SKM-1 treated with dmso at 0.1 percent for 144 hours (cell line): ENCODE measurements around the gene ENAM.

Source experiments
- DNase-seq: peaks from one replicate; lab custom pipeline; 2025; ENCODE audit not compliant: unreplicated experiment; lab: John Stamatoyannopoulos, UW

Gene ENAM, protein sequence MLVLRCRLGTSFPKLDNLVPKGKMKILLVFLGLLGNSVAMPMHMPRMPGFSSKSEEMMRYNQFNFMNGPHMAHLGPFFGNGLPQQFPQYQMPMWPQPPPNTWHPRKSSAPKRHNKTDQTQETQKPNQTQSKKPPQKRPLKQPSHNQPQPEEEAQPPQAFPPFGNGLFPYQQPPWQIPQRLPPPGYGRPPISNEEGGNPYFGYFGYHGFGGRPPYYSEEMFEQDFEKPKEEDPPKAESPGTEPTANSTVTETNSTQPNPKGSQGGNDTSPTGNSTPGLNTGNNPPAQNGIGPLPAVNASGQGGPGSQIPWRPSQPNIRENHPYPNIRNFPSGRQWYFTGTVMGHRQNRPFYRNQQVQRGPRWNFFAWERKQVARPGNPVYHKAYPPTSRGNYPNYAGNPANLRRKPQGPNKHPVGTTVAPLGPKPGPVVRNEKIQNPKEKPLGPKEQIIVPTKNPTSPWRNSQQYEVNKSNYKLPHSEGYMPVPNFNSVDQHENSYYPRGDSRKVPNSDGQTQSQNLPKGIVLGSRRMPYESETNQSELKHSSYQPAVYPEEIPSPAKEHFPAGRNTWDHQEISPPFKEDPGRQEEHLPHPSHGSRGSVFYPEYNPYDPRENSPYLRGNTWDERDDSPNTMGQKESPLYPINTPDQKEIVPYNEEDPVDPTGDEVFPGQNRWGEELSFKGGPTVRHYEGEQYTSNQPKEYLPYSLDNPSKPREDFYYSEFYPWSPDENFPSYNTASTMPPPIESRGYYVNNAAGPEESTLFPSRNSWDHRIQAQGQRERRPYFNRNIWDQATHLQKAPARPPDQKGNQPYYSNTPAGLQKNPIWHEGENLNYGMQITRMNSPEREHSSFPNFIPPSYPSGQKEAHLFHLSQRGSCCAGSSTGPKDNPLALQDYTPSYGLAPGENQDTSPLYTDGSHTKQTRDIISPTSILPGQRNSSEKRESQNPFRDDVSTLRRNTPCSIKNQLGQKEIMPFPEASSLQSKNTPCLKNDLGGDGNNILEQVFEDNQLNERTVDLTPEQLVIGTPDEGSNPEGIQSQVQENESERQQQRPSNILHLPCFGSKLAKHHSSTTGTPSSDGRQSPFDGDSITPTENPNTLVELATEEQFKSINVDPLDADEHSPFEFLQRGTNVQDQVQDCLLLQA

DNA sequence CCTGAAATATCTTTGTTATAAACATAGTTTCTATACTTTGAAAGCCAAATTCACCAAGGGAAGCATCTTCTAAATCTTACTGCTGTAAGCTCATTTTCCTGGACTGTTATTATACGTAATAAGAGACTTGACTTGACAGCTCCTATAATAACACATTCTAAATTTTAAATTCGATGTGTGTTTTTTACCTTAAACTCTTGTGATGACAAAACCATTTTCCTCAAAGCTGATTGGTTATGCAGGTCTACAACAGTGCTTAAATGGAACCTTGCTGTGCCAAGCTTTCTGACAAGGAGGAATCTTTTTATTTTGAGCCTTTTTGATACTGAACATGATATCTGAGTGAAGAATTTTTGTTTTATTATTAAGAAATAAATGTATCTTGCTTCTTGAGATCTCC lies at the start of gene ENAM:
Gene ENAM, plus strand, starts transcription at position 301 of the 400 bp plus-strand sequence. CDS start 757 bp downstream, outside the sequence.
- DNase-seq: no peak

DNA sequence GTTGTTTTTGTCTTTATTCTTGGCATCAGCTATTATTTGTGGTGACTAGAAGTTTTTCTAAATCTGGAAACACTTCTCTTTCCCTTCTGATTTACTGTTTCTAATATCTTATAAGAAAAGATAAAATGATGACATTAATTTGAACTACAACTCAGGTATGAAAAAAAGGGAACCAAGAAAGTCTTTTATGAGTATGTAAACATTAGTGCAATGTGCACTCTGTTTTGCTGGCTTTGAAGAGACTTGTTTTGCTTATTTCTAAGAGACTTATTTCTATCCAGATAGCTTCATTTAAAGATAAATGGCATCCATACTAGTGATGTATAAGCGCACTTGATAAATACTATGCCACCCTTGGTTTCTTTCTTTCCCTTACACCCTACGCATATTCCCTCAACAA lies 46.6 kb upstream of the ENAM start:
- DNase-seq: no peak

GRCh38 chr4:70583952-70584834 lies 44.4 kb upstream of the ENAM start:
- no peak for DNase-seq

- DNase-seq: no peak
Measured at GRCh38 chr4:70586841-70587240, 41.7 kb upstream of the ENAM start.

- no peak for DNase-seq
Measured at GRCh38 chr4:70589785-70590184, 38.8 kb upstream of the ENAM start.

GRCh38 chr4:70591955-70592582 lies 36.5 kb upstream of the ENAM start, which contains the start of gene AMBN:
AMBN (plus strand) TSS chr4:70592256; CDS start chr4:70592359, 103 bp downstream.
- DNase-seq: no peak

DNA sequence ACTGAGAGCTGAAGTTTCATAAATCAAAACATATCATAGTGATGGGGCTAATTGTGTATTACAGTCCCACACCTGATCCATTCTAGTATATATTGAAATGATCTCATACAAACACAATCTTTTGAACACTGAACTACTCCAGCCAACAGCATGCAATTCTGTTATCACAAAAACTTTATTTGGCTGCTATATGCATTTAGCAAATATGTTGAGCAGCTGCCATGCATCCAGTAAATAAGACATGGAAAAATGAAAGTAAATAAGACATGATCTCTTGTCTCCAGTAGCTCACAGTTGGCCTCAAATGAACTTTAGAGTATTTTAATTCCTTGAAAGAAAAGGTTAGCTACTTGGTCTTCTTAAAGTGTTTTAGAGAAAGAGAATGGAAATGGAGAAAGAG lies 34.3 kb upstream of the ENAM start:
- DNase-seq: no peak

- no peak for DNase-seq
Measured at GRCh38 chr4:70600305-70600704, 28.2 kb upstream of the ENAM start.

DNA sequence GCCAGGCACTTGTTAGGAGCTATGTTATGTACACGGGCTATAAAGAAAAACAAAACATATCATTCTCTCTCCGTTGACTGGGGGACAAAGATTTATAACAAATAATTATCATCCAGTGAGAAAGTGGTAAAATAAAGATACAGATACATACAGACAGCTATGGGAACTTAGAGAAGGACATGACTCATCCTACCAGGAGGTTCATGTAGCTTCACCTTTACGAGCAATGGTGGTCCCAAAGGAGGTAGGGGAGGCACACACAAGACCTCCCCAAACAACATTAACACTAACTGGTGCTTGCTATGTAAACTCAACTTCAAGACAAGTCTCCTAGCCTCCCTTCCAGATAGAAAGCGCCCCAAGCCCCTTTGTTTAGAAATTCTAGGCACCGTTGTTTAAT lies 27.6 kb upstream of the ENAM start:
- DNase-seq: no peak

DNA sequence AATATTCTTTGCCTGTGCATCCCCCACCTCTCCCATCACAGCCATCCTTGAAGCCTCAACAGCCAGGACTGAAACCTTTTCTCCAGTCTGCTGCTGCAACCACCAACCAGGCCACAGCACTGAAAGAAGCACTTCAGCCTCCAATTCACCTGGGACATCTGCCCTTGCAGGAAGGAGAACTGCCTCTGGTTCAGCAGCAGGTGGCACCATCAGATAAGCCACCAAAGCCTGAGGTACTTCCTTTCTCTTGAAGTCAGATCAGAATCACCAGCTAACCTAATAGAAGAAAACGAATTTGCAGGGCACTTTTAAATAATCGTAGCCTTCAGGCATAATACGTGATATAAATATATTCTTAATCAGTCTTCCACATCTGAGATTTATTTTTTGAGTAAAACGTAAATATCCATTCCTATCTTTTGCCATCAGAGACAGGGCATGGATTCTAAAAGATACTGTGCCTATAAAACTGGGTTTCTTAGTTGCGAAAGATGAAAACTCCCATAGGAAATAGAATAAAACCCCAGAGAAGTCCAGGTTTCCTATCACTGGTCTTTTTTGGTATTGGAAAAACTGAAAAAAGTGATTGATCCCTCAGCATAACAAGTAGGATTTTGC lies 27.0 kb upstream of the ENAM start:
- peak; percentile 74 for DNase-seq

DNA sequence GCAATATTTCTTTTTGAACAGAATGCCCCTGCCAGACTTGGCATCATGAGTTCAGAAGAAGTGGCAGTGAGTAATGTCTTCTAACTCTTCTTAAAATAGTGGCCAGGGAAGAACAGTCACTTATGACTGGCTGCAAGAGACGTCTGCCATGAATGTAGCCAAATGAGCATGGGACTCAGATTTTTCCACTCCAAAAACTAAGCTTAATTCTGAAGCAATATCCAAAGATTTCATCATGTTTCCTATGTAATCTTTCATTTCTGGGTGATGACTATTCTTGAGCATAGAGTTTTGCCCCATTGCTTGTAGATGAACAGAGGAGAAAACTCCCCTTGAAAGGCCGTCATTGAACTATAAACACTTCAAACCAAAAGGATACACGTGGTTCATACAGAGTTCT lies 24.7 kb upstream of the ENAM start:
- no peak for DNase-seq

DNA sequence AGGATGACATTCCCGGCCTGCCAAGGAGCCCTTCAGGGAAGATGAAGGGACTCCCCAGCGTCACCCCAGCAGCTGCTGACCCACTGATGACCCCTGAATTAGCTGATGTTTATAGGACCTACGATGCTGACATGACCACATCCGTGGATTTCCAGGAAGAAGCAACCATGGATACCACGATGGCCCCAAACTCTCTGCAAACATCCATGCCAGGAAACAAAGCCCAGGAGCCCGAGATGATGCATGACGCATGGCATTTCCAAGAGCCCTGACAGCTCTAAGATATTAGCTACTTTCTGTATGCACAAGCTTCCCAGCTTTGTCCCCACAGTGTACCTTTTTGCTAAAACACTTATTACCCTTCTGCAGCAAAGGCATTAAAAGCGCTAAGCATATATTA lies 22.1 kb upstream of the ENAM start:
- DNase-seq: no peak

GRCh38 chr4:70607334-70607853 lies 21.1 kb upstream of the ENAM start:
- DNase-seq: no peak

- no peak for DNase-seq
Measured at GRCh38 chr4:70608324-70608723, 20.2 kb upstream of the ENAM start.

DNA sequence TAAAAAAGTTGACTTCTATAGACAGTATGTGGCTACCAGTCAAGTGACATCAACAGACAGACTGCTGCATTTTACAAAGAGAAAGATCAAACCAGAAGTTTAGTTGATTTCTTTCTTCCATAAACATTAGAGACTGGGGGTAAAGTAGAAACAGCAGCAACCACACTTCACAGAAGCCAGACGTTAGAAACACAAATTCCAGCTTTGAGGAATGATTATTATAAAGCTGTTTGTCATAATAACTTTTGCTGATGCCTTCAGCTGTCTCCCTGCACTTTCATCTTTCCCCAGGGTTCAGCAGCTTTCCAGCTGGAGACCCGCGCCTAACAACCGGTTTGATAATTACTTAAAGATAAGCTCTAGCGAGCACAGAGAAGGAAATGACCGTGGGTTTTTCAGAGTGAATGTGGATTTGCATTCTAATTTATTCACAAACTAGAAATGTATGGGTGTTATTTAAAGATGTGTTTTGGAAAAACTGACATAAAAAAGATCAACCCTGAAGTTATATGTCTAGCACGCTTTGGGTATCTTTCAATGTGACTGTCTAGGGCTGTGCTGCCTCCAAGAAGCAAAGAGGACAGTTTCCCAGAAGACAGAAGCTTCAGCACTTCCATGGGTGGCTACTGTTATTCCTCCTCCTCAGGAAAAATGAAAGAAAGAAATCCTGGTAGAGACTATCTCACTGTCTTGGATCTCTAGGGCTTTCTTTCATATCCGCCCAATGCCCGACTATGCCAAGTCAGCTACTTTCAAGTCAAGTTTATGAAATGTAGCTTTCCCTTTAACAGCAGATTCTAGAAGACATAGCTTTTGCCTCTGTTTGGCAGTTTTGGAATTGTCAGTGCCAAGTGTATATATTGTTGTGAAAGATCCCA lies 15.0 kb upstream of the ENAM start:
- no peak for DNase-seq

GRCh38 chr4:70614184-70614555 lies 14.4 kb upstream of the ENAM start:
- no peak for DNase-seq

GRCh38 chr4:70619288-70619687 lies 9.3 kb upstream of the ENAM start:
- DNase-seq: no peak

DNA sequence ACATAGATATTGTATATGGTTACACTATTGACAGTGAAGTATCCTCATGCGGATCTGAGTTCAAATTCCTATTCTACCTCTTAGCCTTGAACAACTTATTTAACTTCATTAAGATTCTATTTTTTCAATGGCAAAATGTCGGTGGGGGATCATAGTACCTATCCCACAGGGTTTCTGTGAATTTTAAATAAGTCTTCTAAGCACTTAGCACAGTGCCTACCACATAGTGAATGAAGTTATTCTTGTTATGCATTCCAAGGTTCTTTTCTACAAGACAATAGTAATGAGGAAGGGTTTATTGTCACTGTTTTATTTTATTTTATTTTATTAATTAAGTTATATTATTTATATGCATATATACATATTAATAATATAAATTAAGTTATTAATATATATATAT lies 8.8 kb upstream of the ENAM start:
- DNase-seq: no peak
